Kidney glomerular epithelial cell (primary cell): ENCODE results near the gene USP47.
"Not testable (repeated sequence)": the region's sequence is repeated elsewhere in the genome, so short reads cannot be mapped to it uniquely, and the experiment has no call there.

Source experiments
- DNase-seq: peaks from one replicate; lab custom pipeline; 2025; lab: John Stamatoyannopoulos, UW

USP47 gene

DNA sequence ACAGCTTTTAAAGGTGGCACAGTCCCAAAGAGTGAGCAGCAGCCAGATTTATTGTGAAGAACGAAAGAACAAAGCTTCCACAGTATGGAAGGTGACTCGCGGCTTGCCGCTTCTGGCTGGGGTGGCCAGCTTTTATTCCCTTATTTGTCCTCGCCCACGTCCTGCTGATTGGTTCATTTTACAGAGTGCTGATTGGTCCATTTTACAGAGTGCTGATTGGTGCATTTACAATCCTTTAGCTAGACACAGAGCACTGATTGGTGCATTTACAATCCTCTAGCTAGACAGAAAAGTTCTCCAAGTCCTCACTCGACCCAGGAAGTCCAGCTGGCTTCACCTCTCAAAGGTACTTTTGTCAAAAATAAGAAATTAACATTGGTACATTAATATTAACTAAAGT lies 10.4 kb upstream of the USP47 start:
- DNase-seq = not testable (repeated sequence)

DNA sequence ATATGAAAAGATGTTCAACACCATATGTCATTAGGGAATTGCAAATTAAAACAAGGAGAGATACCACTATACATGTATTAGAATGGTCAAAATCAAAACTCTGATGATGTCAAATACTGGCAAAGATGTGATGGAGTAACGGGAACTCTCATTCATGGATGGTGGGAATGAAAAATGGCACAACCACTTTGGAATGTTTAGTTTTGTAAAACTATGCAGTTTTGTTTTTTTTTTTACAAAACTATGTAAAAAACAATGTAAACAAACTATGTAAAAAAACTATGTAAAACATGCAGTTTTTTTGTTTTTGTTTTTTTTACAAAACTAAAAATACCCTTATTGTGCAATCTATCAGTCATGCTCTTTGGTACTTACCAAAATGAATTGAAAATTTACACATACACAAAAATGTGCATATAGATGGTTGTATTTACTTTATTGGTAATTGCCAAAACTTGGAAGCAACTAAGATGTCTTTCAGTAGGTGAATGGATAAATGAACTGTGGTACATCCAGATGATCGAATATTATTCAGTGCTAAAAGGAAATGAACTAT lies 5.0 kb upstream of the USP47 start:
- no peak for DNase-seq

DNA sequence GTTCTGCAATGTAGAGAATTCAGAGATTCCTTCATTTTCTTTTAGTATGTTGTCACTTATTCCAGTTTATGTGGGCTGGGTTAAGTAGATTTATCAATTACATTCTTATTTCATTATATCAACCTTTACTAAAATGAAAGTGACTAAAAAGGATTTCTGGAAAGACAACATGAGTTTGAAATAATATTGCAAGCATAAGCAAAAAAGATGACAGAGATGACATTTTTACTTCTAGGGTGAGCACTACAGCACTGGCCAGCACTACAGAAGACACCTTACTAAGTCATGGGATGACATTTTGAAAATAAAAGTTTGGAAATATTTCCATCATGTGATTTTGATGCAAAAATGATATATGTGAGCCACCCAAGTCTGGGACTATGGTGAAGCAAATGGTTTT lies 2.1 kb upstream of the USP47 start:
- no peak for DNase-seq

DNA sequence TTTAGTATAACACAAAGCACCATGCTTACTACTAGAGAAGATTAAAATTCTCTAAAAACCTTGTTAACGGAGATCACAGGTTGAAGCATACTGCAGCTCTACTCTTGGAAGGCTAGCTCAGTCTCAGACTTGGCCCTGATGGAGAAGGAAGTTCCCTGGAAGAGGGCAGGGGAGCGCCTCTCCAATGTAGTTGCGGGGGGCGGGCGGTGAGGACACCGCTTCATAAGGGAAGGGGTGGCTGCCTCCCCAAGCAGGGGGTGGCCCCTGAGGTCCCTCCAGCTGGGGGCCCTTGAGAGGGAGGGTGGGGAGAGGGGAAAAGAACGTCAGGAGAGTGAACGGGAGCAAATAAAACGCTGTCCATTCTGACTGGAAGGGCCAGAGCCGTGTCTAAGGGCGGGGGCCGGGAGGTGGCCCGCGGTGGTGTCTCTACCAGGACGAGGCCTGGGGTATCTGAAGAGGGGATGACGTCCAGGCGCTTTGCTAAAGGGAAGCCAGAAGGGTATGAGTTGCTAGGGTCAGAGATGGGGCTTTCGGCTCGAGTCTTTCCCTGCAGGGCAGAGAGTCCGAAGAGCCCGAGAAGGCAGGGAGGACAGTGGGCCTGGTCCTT lies 553 bp upstream of the USP47 start:
- peak; percentile 42 for DNase-seq

DNA sequence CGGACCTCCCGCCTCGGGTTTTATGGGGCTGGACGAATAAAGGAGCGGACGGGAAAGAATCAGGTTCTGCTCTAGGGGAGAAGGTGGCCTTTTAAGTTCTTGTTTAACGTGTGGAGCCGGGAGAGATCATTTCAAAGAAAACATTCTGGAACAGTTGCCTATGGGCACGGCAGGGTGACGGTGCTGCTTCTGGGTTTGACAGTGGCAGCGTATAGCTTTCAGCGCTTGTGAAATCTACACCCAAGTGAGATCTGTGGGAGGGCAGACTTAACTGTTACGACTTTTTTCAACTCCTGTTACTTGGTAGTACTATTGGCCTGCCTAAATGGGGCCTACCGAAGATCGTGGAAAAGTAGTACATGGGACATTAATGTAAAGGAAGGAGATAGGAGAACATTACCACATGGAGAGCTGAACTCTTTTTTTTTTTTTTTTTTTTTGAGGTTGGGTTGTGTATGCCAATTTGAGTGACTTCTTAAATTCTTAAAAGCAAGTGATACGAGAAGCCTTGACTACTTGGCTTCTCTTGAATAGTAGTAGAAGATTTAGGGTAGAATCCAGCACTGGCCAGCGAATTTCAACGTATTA lies 743 bp downstream of the USP47 start:
- peak; percentile 73 for DNase-seq

DNA sequence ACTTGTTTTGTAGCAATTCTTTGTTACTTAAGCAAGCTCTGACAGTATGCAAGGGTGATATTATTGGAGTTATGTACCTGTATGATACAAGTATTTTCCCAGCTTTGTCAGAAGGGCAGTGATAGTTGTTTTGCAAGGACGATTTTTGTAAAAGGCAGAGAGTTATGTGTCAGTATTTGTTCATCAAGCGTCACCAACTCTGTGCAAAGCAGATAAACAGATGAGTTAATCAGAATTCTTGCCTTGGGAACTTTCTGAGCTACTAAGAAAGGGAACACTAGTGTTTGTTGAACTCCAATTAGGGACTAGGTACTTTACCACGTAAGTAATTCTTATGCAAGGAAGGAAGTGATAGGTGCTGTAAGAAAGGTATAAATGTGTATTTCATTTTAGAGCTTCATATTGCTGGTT lies 1.4 kb downstream of the USP47 start:
- DNase-seq = peak; percentile 69

DNA sequence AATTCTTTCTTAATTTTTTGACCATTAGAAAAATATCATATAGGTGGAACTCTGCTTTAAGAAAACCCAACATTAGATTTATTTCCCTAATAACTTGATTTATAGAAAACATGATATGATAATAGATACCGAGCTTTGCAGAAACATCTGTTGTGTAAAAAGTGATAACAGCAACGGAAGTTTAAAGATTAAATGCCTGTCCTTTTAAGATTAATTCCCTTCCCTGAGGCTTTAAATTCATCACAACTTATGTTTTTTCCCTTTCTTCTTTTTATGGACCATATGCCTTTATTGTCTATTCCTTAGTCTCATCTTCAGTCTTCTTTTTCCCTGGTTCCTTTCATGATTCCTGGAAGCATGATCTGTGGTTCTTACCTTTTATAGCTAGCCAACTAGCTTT lies 1.9 kb downstream of the USP47 start:
- DNase-seq = no peak

DNA sequence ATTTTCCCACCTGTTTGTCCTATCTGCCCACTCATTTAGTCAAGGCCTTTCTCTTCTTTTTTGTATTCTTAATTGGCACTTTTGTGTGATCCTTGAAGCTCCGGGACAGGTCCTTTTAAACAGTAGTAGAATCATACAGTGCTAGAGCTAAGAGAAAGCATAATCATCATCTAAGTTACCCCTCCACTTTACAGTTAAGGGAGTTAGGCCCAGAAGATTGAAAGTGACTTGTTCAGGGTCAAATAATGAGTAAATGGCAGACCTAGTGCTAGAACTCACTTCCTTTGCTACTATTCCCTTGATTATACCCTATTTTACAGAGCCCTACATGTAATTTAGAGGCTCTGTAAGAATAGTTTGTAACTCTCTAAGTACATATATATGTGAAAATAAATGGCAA lies 2.5 kb downstream of the USP47 start:
- no peak for DNase-seq

DNA sequence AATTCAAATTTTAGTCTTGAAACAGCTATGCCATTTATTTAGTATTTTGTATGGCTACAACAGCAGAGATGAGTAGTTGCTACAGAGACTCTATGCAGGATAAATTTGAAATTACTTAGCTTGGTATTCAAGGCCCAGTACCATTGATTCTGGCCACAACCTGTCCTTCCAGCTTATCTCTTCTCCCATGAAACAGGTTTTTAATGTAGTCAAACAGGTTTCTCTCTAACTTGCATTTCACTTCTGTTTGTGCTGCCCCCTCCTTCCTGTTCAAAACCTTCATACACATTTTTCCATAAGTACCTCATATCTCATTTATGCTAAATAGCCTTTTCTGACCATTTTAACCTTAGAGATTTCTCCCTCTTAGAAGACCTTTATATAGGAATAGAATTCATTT lies 3.3 kb downstream of the USP47 start:
- DNase-seq = no peak

DNA sequence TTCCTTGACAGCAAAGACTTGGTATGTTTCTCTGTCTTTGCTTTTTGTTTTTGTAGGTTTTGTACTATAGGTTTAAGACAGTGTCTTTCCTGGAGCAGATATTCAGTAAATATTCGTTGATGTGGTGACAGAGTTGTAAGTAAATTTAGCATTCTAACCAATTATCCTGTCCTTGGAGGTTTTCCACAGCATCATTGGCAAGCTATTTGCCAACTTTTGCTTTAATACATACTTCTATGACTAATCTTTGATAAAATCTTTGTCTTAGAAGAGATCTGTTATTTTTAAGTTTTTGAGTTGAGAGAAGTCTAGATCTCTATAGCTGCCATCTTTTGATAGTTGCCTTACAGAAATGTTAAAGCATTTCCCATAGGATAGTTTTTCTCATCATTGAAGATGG lies 3.8 kb downstream of the USP47 start:
- DNase-seq = no peak

DNA sequence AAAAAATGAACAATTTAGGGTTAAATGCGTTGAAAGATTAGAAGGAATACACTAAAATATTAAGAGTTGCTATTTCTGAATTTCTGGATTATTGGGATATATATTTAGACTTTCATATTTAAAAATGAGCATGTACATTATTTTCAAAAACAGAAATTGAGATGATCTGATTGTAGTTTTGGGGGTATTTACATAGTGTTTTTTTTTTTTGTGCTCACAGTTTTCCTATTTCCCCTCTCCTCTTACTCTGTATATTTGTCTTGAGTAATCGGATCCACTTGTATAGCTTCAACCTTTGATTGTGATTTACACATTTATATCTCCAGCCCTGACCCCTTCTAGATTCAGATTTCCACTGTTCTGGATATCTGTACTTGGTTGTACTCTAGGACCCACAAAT lies 5.3 kb downstream of the USP47 start:
- DNase-seq = no peak

DNA sequence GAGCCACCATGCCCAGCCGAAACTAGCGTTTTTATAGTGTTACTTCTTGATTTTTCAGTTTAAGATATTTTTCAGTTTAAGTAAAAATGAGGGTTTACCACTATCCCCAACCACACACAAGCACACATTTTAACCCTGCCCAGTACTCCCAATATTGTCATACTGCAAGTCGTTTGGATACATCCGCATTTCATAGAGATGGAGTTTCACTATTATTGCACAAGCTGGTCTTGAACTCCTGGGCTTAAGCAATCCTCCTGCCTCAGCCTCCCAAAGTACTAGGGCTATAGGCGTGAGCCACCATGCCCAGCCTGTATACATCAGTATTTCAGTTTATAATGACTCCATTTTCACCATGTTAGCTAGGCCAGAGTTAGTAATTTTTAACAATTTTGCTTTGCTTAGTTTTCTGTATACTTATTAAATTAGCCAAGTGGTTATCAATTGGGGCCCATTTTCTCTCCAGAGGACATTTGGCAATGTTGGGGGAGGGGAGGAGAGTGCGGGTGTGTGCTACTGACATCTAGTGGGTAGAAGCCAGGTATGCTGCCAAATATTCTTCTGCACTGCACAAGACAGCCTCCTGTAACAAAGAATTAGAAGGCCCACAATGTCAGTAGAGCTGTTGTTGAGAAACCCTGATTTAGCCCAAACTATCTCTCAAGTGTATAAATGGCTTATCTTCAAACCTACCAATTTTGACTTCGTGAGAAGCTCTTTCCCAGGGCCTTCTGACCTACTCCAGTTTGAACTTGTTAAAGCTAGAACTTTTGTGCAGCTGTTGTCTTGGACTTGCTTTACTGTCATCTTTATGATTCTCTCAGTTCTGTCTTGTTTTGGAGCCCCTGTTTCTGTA lies 7.3 kb downstream of the USP47 start:
- DNase-seq = peak; percentile 48

DNA sequence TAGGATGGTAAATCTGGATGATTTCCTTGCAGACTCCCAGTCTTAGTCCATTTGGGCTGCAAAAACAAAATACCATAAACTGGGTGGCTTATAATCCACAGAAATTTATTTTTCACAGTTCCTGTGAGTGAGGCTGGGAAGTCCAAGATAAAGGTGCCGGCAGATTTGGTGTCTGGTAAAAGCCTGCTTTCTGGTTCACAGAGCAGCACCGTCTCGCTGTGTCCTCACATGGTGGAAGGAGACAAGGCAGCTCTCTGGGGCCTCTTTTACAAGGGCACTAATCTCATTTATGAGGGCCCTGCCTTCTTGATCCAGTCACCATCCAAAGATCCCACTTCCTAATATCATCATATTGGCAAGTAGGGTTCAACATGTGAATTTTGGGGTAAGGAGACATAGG lies 8.9 kb downstream of the USP47 start:
- DNase-seq = no peak

DNA sequence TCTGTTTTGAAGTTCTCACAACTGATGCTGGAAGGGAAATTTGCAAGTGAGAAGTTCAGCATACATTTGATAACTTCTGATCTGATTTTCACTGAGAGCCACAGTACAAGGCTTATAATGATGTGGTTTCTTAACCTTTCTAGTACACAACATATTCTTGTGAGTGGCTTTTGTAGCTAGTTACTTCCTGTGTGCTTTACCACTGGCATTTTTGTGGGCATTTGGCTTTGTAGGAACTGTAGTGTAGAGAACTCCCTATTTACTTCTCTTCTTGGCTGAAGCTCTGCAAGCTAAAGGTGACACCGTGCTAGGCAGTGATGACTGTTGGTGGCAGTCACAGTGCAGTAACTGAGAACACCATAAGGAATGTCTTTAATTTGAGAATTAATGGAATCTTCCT lies 14.9 kb downstream of the USP47 start:
- peak; percentile 15 for DNase-seq

DNA sequence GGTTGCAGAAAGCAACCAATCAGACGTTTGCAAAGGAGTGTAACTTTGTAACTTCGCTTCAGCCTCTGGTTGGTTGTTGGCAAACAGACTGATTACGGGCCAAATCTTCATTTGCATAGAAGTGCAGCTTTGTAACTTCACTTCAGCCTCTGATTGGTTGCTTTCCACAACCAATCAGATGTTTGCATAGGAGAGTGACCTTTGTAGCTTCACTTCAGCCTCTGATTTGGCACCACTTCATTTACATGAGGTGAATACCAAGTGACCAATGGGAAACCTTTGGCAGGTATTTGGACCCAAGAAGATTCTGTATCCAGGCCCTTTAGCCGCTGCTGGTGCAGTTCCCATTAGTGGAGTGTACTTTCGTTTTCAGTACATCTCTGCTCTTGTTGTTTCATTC lies 16.0 kb downstream of the USP47 start:
- no peak for DNase-seq

DNA sequence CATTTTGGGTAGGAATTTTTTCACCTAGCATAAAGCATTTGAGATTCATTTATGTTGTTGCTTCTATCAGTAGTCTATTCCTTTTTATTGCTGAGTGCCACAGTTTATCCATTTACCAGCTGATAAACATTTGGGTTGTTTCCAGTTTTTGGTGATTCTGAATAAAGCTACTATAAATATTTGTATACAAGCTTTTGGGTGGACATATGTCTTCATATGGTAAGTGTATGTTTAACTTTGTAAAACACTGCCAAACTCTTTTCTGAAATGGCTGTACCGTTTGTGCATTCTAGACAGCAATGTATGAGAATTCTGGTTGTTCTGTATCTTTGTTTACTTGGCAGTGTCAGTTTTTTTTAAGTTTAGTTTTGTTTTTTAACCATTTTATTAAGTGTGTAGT lies 16.9 kb downstream of the USP47 start:
- no peak for DNase-seq

DNA sequence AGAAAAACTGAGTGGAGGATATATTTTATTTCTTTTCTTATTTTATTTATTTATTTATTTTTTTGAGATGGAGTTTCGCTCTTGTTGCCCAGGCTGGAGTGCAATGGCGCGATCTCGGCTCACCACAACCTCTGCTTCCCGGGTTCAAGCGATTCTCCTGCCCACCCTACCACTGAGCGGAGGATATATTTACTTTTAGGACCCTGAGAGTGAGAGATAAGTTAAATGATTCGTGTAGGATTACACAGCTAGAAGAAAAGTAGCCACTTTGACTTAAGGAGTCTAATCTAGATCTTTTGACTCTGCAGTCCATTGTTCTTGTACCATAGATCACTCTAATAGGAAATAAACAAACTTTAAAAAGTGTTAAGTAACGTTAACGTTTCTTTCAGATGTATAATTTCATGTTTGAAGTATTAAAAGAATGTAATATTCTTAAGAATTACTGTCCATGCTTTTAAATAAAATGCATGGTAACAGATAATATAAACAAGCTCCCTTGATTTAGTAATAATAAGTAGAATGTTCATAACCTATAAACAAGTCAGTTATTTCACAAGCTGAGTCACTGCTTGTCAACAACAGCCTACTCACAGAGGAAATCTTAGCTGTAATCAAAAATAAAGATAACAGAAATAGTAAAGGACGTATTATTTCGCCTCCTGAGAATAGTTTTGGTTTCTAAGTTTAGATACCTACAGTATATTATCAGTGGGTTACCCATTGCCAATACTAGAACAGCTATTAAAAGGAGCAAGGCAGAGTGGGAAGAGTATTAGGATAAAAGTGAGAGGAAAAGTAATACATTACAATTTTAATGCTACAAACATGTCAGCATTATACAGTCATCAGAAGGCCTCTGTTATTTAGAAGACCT lies 18.6 kb downstream of the USP47 start:
- DNase-seq = no peak

DNA sequence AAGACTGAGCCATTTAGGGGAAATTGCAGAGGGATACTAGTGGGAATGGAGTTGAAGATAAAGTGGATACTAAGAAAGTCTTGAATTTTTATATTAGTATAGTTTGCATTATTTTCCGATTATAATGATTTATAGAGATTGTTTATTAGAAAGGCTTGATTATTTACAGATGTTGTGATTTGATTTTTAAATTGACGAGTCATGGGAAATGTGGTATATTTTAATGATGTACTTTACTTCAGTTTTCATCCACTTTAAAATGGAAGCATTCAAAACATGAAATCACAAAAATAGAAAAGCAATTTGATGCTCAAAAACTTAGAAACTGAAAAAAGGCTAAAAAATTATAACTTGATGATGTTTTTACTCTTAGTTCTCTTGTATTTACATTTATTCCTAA lies 21.2 kb downstream of the USP47 start:
- no peak for DNase-seq

DNA sequence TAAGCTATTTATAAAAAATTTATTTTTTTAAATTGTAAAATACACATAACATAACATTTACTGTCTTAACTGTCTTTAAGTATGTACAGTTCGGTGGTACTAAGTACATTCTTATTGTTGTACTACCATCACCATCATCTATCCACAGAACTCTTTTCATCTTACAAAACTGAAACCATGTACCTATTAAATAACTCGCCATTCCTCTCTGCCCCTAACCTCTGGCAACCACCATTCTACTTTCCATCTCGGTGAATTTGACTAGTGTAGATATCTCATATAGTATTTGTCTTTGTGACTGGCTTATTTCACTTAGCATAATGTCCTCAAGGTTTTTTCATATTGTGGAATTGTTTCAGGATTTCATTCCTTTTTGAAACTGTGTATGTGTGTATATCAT lies 22.6 kb downstream of the USP47 start:
- no peak for DNase-seq

DNA sequence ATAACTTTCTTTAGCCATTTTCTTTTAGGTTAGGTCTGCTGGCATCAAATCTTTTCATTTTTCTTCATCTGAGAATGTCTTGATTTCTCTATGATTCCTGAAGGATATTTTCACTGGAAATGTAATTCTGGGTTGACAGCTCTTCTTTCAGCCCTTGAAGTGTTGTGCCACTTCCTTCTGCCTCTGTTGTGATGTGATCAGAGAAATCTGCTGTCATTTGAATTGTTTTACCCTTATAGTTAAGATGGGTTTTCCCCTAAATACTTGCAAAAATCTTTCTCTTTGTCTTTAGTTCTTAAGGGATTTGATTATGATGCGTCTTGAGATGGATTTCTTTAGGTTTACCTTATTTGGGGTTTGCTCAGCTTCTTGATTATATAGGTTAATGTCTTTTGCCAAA lies 23.0 kb downstream of the USP47 start:
- DNase-seq = no peak

DNA sequence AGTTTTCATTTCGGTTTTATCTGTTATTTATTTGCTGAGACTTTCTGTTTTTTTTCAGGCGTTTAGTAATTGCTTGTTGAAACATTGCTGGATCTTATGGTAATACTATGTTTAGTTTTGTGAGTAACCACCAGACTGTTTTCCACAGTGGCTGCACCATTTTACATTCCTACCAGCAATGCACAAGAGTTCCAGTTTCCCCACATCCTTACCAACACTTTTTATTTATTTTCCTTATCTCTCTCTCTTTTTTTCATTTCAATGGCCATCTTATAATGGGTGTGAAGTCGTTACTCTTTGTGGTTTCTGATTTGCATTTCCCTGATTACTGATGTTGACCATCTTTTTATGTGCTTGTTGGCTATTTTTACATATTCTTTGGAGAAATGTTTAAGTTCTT lies 23.7 kb downstream of the USP47 start:
- no peak for DNase-seq

DNA sequence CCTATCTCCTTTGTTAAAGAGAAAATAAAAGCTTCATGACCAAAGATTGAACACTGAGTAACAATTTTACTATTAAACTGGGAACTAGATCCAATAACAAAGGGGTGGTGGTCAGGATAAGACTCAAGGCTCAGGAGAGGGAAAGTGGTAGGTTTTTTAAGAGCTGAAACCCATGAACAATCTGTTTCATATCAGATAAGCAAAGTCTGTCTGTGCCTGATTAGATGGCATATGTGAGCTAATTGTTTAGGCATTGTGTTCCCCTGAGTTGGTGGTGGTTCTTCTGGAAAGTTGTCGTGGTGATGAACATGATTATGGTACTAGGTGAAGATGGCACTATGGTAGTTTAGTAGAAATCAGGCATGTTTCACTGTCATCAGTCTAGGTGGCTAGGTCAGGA lies 24.4 kb downstream of the USP47 start:
- DNase-seq = no peak
